ENCODE data around the gene ABCD1.

DNA sequence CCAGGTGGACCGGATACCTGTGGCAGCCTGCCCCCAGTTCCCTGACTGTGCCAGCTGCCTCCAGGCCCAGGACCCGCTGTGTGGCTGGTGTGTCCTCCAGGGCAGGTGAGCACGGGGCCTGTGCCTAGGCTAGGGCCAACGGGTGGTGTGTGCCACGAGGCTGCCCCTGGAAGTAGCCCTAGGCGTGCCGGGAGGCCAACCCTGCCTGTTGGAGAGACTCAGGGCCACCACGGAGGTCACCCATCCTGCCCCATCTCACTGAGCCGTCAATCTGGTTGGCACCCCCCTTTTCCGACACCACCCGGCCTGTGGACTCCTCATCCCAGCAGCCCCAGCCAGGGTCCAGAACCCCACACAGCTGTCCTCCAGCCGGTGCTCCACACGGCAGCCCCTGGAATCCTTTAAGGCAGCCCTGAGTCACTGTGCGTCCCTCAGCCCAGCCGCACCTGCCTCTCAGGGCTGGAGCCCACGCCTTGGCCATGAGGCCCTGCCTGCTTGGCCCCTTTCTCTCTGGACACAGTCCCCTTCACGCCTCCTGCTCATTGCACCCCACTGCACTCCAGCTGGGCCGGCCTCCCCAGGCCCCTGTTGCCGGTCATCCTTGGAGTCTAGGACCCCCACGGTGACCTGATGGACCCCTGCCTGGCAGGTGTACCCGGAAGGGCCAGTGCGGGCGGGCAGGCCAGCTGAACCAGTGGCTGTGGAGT lies 44.7 kb downstream of the ABCD1 start:
- TF ChIP-seq, protein P1, sequence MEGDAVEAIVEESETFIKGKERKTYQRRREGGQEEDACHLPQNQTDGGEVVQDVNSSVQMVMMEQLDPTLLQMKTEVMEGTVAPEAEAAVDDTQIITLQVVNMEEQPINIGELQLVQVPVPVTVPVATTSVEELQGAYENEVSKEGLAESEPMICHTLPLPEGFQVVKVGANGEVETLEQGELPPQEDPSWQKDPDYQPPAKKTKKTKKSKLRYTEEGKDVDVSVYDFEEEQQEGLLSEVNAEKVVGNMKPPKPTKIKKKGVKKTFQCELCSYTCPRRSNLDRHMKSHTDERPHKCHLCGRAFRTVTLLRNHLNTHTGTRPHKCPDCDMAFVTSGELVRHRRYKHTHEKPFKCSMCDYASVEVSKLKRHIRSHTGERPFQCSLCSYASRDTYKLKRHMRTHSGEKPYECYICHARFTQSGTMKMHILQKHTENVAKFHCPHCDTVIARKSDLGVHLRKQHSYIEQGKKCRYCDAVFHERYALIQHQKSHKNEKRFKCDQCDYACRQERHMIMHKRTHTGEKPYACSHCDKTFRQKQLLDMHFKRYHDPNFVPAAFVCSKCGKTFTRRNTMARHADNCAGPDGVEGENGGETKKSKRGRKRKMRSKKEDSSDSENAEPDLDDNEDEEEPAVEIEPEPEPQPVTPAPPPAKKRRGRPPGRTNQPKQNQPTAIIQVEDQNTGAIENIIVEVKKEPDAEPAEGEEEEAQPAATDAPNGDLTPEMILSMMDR (IDR thresholded peaks at IDR 0.05): no peak
- no peak for TF ChIP-seq POLR2A (IDR thresholded peaks at IDR 0.05)
- TF ChIP-seq EP300 (IDR thresholded peaks at IDR 0.05): no peak
- TF ChIP-seq POLR2AphosphoS5 (IDR thresholded peaks at IDR 0.05): no peak
